ENCODE measurements around the gene ARID3A.

The ARID3A gene

DNA sequence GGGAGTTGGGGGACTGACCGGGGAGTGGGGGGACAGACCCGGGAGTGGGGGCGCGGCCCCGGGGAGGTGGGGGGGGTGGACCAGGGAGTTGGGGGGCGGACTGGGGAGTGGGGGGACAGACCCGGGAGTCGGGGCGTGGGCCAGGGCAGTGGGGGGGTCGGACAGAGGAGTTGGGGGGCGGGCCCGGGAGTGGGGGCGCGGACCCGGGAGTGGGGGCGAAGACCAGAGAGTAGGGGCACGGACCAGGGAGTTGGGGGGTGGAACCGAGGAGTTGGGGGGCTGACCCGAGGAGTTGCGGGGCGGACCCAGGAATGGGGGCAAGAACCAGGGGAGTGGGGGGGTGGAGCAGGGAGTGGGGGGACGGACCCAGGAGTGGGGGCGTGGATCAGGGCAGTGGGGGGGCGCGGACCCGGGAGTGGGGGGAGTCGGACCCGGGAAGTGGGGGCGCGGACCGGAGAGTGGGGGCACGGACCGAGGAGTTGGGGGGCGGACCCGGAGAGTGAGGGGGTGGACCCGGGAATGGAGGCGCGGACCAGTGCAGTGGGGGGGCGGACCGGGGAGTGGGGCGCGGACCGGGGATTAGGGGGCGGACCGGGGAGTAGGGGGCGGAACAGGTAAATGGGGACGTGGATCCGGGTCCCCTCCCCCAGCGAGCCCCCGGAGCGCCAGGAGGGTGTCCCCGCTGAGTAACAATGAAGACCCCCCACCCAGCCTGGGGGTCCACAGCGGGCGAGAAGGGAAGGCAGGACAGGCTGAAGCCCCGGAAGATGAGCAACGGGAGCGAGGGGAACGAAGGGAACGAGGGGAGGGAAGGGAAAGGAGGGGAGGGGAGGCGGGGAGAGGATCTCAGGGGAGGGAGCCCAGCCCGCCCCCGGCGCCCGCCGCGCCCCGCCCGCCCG is 13.4 kb upstream of the ARID3A start:
- no peak for DNase-seq

DNA sequence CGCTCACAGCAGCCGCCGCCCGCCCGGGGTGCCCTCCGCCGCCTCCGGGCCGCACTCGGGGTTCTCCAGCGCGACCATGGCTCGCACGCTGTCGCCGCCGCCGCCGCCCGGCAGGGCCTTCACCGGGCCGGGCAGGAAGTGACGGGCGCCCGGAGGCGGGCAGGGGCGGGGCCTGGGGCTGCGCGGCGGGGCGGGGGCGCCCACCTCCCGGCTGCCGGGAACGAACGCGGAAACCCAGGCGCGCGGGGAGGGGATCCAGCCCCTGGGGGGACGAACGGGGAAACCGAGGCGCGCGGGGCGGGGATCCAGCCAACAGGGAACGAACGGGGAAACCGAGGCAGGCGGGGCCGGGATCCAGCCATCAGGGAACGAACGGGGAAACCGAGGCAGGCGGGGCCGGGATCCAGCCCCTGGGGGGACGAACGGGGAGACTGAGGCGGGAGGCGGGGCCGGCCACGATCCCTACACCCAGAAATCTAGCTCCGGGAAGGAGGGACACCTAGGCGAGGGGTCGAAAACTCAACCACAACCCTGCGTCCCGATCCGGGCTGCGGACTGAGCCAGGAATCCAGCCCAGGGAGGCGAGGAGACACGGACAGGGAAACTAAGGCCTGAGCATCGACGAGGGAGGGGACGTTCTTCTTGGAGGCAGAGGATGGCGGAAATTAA is 12.6 kb upstream of the ARID3A start, which contains the start of gene R3HDM4:
TSS of gene R3HDM4 (minus strand) at position 140 of the 669 bp plus-strand sequence. CDS start at position 78, 62 bp downstream.
- DNase-seq: peak; percentile 78

DNA sequence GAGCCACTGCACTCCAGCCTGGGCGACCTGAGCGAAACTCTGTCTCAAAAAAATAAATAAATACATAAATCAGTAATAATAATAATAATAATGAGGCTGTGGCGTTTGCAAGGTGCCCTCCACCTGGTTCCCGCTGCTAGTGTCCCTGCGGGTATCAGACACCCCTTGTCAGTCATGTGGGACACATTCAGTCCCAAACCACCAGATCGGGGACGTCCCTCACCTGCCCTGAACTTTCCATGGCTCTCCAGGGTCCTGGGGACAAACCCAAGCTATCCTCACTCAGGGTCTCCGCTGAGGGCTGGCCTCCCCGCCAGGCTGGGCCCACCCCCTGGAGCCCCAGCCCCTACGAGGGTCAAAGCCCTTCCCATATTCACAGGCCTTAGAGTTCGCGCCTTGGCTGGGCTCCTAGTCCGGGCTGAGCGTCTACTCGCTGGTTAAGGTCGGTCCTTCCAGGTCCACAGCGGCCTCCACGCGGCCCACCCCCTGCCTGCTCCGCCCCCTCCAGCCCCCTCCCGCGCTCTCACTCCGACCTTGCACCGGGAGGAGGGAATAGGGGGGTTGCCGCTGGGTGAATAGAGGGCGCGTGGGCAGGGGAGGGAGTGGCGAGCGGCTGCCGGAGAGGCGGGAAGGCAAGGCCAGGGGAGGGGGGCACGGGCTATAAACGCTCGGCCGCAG is 9.1 kb upstream of the ARID3A start:
- peak; percentile 51 for DNase-seq

DNA sequence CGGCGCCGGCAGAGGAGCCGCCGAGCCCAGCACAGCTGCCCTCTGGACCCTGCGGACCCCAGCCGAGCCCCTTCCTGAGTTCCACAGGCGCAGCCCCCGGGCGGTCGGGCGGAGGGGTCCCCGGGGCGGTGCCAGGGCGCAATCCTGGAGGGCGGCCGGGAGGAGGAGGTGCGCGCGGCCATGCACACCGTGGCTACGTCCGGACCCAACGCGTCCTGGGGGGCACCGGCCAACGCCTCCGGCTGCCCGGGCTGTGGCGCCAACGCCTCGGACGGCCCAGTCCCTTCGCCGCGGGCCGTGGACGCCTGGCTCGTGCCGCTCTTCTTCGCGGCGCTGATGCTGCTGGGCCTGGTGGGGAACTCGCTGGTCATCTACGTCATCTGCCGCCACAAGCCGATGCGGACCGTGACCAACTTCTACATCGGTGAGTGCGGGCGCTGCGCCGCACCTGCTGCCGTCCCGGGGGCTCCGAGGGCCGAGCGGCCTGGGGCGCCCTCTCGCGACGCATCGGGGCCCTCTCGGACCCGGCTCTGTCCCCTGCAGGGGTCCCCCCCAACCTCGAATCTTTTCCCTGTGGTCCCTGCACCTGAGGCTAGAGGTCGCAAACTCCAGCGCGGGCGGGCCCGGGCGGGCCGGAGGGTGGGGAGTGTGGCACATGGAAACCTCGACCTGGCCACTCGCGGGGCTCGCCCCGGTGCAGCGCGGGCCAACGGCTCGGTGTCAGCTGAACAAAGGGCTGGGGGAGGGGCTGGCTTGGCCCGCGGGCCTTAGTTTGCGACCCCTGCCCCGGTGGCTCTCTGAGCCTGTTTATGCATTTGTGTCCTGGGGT is 8.3 kb upstream of the ARID3A start, which contains the start of gene KISS1R:
TSS of gene KISS1R (plus strand) at position 11 of the 829 bp plus-strand sequence. CDS start at position 181, 170 bp downstream.
- DNase-seq: peak; percentile 50

DNA sequence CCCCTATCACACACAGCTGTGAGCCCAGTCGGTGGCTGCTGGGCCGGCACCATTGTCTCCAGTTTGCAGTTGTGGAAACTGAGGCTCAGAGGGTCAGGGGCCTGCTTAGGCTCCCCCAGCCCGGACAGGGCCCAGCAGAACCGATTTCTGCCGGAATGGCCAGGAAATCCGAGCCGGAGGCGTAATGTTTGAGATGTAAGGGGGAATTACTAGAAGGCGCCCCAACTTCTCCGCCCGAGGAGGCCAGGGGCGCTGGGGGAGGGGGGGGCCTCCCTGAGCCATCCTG is 7.7 kb upstream of the ARID3A start:
- no peak for DNase-seq

DNA sequence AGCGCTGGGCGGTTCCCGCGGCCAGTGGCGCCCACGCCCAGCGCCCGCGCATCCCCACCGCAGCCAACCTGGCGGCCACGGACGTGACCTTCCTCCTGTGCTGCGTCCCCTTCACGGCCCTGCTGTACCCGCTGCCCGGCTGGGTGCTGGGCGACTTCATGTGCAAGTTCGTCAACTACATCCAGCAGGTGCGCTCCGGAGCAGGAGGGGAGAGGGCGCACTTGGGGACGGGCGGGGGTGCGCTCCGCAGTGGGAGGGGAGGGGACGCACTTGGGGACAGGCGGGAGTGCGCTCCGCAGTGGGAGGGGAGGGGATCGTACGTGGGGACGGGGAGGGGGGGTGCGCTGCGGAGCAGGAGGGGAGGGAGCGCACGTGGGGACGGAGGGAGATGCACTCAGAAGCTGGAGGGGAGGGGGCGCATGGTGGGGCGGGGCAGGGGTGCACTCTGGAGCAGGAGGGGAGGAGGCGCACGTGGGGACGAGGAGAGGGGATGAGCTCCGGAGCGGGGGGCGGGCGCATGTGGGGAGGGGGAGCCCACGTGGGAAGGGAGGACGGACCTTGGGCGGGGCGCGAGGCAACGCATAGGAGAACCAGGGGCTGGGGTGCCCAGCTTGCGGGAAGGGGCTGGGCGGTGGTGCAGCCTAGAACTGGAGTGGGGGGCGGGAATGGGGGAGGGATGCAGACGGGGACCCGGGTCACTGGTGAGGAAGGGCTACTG is 7.2 kb upstream of the ARID3A start:
- peak; percentile 68 for DNase-seq

DNA sequence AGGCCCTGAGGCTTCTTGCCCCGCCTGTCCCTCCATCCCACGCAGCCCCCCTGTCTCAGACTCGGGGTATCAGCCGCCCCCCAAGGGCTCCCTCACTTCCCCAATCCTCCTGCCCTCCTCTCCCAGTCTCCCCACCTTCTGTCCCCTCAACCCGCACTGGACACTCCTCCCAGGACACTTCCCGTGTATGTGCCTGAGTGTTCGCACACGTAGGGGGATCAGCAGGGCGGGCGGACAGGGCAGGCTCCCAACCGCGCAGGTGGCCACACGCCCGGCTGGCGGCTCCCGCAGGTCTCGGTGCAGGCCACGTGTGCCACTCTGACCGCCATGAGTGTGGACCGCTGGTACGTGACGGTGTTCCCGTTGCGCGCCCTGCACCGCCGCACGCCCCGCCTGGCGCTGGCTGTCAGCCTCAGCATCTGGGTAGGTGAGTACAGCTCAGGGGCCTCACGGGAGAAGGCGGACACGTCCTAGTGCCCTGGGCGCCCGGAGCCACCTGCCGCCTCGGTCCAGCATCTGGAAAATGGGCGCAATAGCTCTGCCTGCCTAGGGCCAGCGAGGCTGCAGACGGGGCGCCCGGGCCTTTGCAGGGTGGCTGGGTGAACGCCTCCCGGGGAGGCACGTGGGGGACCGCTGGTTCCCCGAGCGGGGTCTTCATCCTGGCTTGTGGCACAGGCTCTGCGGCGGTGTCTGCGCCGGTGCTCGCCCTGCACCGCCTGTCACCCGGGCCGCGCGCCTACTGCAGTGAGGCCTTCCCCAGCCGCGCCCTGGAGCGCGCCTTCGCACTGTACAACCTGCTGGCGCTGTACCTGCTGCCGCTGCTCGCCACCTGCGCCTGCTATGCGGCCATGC is 6.4 kb upstream of the ARID3A start:
- peak; percentile 67 for DNase-seq

DNA sequence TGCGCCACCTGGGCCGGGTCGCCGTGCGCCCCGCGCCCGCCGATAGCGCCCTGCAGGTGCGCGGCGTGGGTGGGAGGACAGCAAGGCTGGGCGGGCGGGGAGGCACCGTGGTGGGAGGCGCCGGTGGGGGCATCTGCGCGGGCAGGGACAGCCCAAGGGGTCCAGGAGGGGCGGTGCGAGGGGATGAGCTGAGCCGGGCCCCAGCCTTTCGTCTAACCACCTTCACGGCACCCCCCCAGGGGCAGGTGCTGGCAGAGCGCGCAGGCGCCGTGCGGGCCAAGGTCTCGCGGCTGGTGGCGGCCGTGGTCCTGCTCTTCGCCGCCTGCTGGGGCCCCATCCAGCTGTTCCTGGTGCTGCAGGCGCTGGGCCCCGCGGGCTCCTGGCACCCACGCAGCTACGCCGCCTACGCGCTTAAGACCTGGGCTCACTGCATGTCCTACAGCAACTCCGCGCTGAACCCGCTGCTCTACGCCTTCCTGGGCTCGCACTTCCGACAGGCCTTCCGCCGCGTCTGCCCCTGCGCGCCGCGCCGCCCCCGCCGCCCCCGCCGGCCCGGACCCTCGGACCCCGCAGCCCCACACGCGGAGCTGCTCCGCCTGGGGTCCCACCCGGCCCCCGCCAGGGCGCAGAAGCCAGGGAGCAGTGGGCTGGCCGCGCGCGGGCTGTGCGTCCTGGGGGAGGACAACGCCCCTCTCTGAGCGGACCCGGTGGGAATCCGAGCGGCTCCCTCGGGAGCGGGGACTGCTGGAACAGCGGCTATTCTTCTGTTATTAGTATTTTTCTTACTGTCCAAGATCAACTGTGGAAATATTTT is 5.6 kb upstream of the ARID3A start:
- DNase-seq: peak; percentile 74

DNA sequence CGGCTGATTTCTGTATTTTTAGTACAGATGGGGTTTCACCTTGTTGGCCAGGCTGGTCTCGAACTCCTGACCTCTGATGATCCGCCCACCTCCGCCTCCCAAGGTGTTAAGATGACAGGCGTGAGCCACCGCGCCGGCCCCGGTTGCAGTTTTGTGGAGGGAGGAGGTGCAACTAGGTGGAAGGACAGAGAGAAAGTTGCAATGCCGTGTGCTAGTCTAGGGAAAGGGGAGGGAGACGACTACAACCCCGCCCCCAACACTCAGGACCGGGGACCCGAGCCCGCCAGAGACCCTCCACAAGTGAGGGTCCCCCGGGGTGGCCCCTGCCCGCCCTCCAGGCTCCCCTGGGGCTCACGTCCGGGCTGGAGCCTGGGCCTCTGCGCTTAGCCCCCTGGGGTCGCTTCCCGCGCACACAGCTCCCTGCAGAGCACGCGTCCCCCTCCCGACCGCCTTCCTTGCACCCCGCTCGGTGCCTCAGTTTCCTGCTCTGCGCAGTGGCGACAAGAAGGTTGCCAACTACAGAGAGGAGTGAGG is 1.2 kb upstream of the ARID3A start:
- peak; percentile 72 for DNase-seq

DNA sequence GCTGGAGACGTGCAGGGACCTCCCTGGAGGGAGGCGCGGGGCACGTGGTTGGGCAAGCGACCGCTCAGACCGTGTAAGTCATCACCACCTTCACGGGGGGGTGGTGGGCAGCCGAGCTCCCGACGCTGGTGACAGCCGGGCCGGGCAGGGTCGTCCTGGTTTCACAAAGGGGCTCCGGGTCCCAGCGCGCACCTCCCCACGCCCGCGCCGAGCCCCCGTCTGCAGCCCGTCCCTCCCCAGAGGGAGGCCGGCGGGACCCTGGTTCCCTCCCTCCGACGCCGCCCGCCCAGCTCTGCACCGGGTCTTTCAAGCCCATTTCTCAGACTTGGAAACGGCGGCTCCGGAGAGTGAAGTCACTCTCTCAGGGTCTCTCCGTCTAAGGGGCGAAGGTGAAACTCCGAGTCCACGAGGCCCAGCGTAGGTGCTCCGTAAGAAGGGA is 729 bp upstream of the ARID3A start:
- DNase-seq: peak; percentile 70

DNA sequence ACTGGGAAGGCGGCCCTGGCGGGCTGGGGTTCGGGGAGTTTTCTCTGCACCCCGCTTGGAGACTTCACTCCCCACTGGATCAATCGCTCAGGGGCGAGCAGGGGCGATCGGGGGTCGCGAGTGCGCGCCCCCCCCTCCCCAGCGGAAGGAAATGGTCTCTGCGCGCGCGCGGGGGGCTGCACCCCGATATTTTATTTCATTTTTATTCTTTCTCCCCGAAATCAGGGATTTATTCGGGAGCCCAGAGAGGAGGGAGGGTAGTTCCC is 421 bp downstream of the ARID3A start:
- no peak for DNase-seq

DNA sequence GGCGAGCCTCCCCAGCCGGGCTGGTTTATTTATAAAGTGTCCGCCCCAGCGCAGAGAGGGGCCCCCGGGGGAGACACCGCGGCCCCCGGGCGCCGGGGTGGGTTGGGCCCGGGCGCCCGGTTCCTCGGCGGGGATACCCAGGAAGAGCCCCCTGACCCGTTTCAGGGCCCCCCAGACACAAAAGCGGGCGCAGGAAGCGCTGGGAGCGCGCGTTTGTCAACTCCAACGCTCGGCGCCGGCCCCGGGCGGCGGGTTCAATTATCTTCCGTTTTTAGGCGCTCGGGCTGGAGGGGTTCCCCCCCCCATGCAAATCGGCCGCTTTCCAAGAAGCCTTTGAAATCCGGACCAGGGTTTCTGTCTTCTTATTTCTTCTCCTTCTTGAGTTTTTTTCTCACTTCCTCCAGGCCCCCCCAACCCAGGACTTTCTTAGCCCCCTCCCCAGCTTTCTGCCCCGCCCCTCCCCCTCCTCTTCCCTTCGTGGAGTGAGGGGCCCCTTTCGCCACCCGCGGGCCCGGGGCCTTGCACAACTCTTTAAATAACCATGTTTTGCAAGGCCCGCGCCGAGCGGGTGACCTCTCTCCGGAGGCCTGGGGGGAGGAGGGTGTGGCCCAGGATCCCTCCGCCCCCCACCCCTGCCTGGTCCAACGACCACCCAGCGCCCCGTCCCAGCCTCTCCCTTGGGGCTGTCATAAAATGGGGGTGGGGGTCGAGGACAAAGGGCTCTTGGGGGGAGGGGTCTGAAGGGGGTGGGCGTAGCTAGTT is 935 bp downstream of the ARID3A start:
- DNase-seq: peak; percentile 60

DNA sequence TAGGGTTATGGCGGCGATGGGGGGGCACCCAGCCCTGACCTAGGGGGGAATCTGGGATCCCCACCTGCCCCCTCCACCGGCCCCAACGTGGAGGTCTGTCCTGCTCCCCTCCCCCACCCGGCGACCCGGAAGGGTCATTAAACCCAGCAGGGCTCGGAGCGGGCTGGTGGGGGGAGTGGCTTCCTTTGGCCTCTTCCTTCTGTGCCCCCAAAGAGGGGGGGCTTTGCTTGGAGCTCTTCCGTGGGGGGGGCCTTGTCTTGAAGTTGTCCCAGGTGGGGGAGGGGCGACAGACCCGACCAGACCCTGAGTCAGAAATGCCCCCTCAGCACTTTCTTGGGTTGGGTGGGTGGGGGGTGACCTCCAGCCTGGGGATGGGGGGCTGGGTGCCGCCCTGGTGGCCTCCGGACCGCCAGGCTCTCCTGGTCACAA is 1.5 kb downstream of the ARID3A start:
- no peak for DNase-seq

DNA sequence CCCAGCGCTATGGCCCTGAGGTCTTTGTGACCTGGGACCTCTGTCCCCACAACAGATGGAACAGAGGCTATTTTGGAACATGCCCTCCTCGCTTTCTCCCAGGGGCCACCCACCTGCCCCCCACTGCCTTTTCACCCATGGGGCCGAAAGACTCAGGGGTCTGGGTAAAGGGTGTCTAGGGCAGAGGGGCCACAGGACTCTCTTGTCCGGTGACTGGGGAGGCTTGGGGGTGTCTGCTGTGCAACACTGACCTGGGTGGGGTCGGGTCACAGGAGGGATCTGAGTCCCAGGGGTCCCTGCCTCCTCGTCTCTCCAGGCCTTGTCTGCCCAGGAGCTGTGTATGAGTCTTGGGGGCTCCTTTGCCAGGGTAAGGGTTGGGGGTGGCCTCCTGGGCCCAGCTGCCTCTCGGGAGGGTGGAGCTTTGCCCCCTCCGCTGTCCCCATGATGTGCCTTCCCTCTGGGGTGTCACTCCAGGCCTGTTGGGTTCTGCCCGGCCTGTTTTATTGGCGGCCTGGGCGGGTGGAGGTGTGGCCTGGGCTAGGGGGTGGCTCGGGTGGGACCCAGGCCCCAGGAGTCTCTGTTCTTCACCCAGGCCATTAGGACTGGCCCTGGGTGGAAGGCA is 2.1 kb downstream of the ARID3A start:
- DNase-seq: no peak

DNA sequence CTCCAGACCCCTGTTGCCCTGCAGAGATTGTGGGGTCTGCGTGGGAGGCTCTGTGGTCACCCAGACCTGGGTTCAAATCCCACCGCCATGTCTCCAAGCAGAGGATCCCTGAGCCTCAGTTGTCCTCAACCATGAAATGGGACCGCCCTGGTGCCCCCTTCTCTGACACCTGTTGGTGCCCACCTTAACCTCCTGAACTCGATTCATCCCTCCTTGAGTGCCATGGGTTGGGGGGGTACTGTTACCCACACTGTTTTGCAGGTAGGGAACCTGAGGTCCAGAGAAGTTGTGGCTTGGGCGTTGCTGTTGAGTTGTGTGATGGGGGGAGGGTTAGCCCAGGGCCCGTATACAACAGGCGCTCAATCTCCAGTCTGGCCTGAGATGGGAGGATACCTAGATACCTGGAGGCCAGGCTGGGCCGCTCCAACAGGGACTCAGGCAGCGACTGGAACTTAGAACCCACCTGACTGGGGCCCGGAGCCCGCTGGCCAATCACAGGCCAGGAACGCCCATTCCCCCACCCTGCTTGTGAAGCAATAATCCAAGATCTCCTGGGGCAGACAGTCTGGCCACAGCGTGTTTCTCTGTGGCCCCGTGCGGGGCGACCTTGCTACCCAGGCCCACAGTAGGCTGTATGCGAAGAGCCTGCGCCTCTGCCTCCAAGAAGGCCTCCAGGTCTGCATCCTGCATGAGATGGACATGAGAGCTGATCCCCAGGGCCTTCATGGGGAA is 2.8 kb downstream of the ARID3A start:
- no peak for DNase-seq

DNA sequence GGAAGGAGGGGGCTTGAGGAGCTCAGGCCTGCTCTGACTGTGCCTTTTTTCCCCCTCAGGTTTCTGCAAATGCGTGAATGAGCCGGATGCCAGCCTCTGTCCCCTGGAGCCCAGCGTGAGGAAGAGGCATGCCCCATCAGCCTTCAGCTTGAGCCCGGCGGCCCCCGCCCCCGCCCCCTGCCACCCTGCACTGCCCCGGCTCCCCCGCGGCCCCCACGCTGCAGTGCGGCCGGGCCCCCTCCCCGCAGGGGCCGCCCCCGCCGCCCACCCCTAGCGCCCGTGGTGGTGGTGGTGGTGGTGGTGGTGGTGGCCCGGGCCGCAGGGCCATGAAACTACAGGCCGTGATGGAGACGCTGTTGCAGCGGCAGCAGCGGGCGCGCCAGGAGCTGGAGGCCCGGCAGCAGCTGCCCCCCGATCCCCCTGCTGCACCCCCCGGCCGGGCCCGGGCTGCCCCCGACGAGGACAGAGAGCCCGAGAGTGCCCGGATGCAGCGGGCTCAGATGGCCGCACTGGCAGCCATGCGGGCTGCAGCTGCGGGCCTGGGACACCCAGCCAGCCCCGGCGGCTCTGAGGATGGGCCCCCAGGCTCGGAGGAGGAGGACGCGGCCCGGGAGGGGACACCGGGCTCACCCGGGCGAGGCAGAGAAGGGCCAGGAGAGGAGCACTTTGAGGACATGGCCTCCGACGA is 3.5 kb downstream of the ARID3A start:
- DNase-seq: no peak

DNA sequence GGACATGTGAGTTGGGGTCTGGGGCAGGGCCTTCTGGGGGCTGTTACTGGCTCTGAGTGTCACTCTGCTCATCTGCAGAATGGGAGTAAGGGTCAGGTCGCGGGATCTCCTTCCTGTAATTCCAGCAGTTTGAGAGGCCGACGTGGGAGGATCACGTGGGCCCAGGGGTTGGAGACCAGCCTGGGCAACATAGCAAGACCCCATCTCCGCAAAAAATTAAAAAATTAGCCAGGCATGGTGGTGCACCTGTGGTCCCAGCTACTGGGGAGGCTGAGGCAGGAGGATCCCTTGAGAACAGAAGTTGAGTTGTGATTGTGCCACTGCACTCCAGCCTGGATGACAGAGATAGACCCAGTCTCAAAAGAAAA is 4.0 kb downstream of the ARID3A start:
- DNase-seq: no peak

All from stimulated activated CD4-positive, alpha-beta T cell treated with anti-CD3 and anti-CD28 coated beads, Interleukin-1b, Interleukin-23, amount 100 ng/mL, for 48 hours (primary cell).